SK-N-SH (cell line): ENCODE measurements around the gene NAPA.

ENCODE experiments used
- CTCF ChIP-seq: fragments of 200-600 bp; sonication (generic); IDR thresholded peaks from 2 replicates; pipeline ENCODE4 v1.6.1; 2017; ENCODE audit warnings: antibody characterized with exemption, mild to moderate bottlenecking, moderate library complexity
- EP300 ChIP-seq, 2 experiments: IDR thresholded peaks; 2 replicates each; pipeline versions ENCODE4 v1.4.0 to v1.6.1; 2012; ENCODE audit warnings: borderline replicate concordance in 1 of 2, low read depth in 1 of 2, low read length in 1 of 2
- EZH2phosphoT487 ChIP-seq: fragments of 200-600 bp; sonication (generic); IDR thresholded peaks from 2 replicates; pipeline ENCODE4 v1.6.1; 2017; ENCODE audit warnings: low read depth, mixed run types, mild to moderate bottlenecking, antibody characterized with exemption, moderate library complexity, borderline replicate concordance
- FOXJ3 ChIP-seq: sonication (generic); formaldehyde crosslinking; IDR thresholded peaks from 2 replicates; pipeline ENCODE4 v1.5.1; 2020; ENCODE audit warnings: mild to moderate bottlenecking, missing genetic modification reagents
- FOXM1 ChIP-seq: IDR thresholded peaks from 2 replicates; pipeline ENCODE4 v1.4.0; 2012; ENCODE audit warnings: low read depth, mild to moderate bottlenecking
- IRF3 ChIP-seq: fragments of 150-350 bp; IDR thresholded peaks from 2 replicates; pipeline ENCODE4 v1.6.1; 2016; ENCODE audit warnings: mild to moderate bottlenecking, low read depth, low read length
- MAX ChIP-seq: IDR thresholded peaks from 2 replicates; pipeline ENCODE4 v1.4.0; 2012; ENCODE audit warnings: low read depth
- NFIC ChIP-seq: IDR thresholded peaks from 2 replicates; pipeline ENCODE4 v1.4.0; 2012; ENCODE audit warnings: borderline replicate concordance
- POLR2AphosphoS5 ChIP-seq: IDR thresholded peaks from 2 replicates; pipeline ENCODE4 v1.6.1; 2012; ENCODE audit warnings: low read depth, low read length
- REST ChIP-seq: IDR thresholded peaks from 2 replicates; pipeline ENCODE4 v1.6.1; 2012; ENCODE audit warnings: mild to moderate bottlenecking, low read depth, low read length, moderate library complexity
- RFX5 ChIP-seq: IDR thresholded peaks from 2 replicates; pipeline ENCODE4 v1.6.1; 2012; ENCODE audit warnings: mild to moderate bottlenecking, improper control_type of control experiment, low read length
- TEAD4 ChIP-seq: IDR thresholded peaks from 2 replicates; pipeline ENCODE4 v1.4.0; 2012; ENCODE audit warnings: mild to moderate bottlenecking, borderline replicate concordance; ENCODE audit not compliant: insufficient read depth
- USF2 ChIP-seq: fragments of 150-350 bp; IDR thresholded peaks from 2 replicates; pipeline ENCODE4 v1.6.1; 2017; ENCODE audit warnings: antibody characterized with exemption, low read length, low read depth, borderline replicate concordance

- TF ChIP-seq POLR2AphosphoS5 = no peak
- no peak for TF ChIP-seq USF2
- TF ChIP-seq EP300 (IDR thresholded peaks at IDR 0.05; ENCODE audit: borderline replicate concordance in 1 of 2, low read depth in 1 of 2, low read length in 1 of 2) = no peak
- TF ChIP-seq IRF3 = no peak
- TF ChIP-seq FOXJ3 = no peak
- no peak for TF ChIP-seq CTCF
- TF ChIP-seq FOXM1 = no peak
- no peak for TF ChIP-seq NFIC
- TF ChIP-seq REST = no peak
- no peak for TF ChIP-seq MAX
- TF ChIP-seq EZH2phosphoT487 = no peak
- no peak for TF ChIP-seq RFX5
- no peak for TF ChIP-seq TEAD4
Observed at GRCh38 chr19:47518139-47518538, 3.3 kb upstream of the NAPA start.
